H9 (cell line): ENCODE data around the gene TSGA10IP. TPM values are rescaled to one million over a fixed set of nuclear protein-coding genes. Genes with fewer than 3 reads are reported as not detected.

Experiments
- DNase-seq: peaks from one replicate; pipeline ENCODE4 v3.0.0-alpha.2; 2017
- H2AFZ ChIP-seq: one replicate; pipeline ENCODE4 v1.6.1; 2013; ENCODE audit warnings: mild to moderate bottlenecking, low read length, control low read depth, moderate library complexity
- H2AK5ac ChIP-seq: 2 replicates; pipeline ENCODE4 v1.6.1; 2013; ENCODE audit warnings: low read length, control low read depth, mixed read lengths; ENCODE audit not compliant: insufficient read length
- H2BK120ac ChIP-seq: one replicate; pipeline ENCODE4 v1.6.1; 2013; ENCODE audit warnings: low read depth, mild to moderate bottlenecking, low read length, control low read depth, inconsistent platforms; ENCODE audit not compliant: poor library complexity, severe bottlenecking
- H2BK12ac ChIP-seq: 2 replicates; pipeline ENCODE4 v1.6.1; 2013; ENCODE audit warnings: low read length, control low read depth, mixed read lengths, low read depth; ENCODE audit not compliant: insufficient read length
- H2BK15ac ChIP-seq: 2 replicates; pipeline ENCODE4 v1.6.1; 2013; ENCODE audit warnings: low read depth, low read length, control low read depth
- H2BK20ac ChIP-seq: one replicate; pipeline ENCODE4 v1.6.1; 2013; ENCODE audit warnings: low read depth, mild to moderate bottlenecking, low read length, control low read depth, inconsistent platforms; ENCODE audit not compliant: poor library complexity, severe bottlenecking
- H2BK5ac ChIP-seq: 2 replicates; pipeline ENCODE4 v1.6.1; 2013; ENCODE audit warnings: low read length, control low read depth, mixed read lengths; ENCODE audit not compliant: insufficient read length
- H3K14ac ChIP-seq: 2 replicates; pipeline ENCODE4 v1.6.1; 2013; ENCODE audit warnings: low read length, control low read depth; ENCODE audit not compliant: insufficient read depth
- H3K18ac ChIP-seq: 2 replicates; pipeline ENCODE4 v1.6.1; 2013; ENCODE audit warnings: low read depth, mild to moderate bottlenecking, mixed read lengths, low read length, control low read depth; ENCODE audit not compliant: insufficient read length
- H3K23ac ChIP-seq: 2 replicates; pipeline ENCODE4 v1.6.1; 2013; ENCODE audit warnings: low read length, control low read depth, mixed read lengths, low read depth; ENCODE audit not compliant: insufficient read length
- H3K23me2 ChIP-seq: 2 replicates; pipeline ENCODE4 v1.6.1; 2013; ENCODE audit warnings: low read depth, mild to moderate bottlenecking, mixed read lengths, low read length, control low read depth; ENCODE audit not compliant: insufficient read length, poor library complexity, severe bottlenecking
- H3K27ac ChIP-seq: 2 replicates; pipeline ENCODE4 v1.5.1; 2013; ENCODE audit warnings: low read length, control low read depth, mixed read lengths, low read depth; ENCODE audit not compliant: insufficient read length
- H3K27me3 ChIP-seq: 2 replicates; pipeline ENCODE4 v1.6.1; 2013; ENCODE audit warnings: low read length, control low read depth, inconsistent platforms; ENCODE audit not compliant: insufficient read depth
- H3K4ac ChIP-seq: 2 replicates; pipeline ENCODE4 v1.6.1; 2013; ENCODE audit warnings: low read depth, mild to moderate bottlenecking, control low read depth, inconsistent platforms, low read length, moderate library complexity
- H3K4me1 ChIP-seq: 2 replicates; pipeline ENCODE4 v1.6.1; 2013; ENCODE audit warnings: low read length, control low read depth, inconsistent platforms; ENCODE audit not compliant: insufficient read depth
- H3K4me2 ChIP-seq: 2 replicates; pipeline ENCODE4 v1.6.1; 2013; ENCODE audit warnings: low read length, control low read depth, mixed read lengths; ENCODE audit not compliant: insufficient read length, insufficient read depth
- H3K56ac ChIP-seq: 2 replicates; pipeline ENCODE4 v1.6.1; 2013; ENCODE audit warnings: low read depth, mild to moderate bottlenecking, mixed read lengths, low read length, control low read depth; ENCODE audit not compliant: insufficient read length
- H3K79me1 ChIP-seq: 2 replicates; pipeline ENCODE4 v1.6.1; 2013; ENCODE audit warnings: low read depth, mild to moderate bottlenecking, moderate library complexity, low read length, control low read depth, inconsistent platforms; ENCODE audit not compliant: insufficient read depth, poor library complexity, severe bottlenecking
- H3K79me2 ChIP-seq: 2 replicates; pipeline ENCODE4 v1.6.1; 2013; ENCODE audit warnings: low read length, control low read depth, inconsistent platforms; ENCODE audit not compliant: insufficient read depth
- H3K9ac ChIP-seq: 2 replicates; pipeline ENCODE4 v1.6.1; 2013; ENCODE audit warnings: low read length, control low read depth, mixed read lengths; ENCODE audit not compliant: insufficient read length; ENCODE audit errors: extremely low read depth
- H3K9me3 ChIP-seq: one replicate; pipeline ENCODE4 v1.6.1; 2013; ENCODE audit warnings: low read depth, low read length, inconsistent platforms; ENCODE audit not compliant: control insufficient read depth
- H3T11ph ChIP-seq: one replicate; pipeline ENCODE4 v1.6.1; 2013; ENCODE audit warnings: mild to moderate bottlenecking, low read length, control low read depth, inconsistent platforms
- H4K20me1 ChIP-seq: one replicate; pipeline ENCODE4 v1.6.1; 2013; ENCODE audit not compliant: control insufficient read depth, insufficient read length, insufficient read depth
- H4K5ac ChIP-seq: 2 replicates; pipeline ENCODE4 v1.6.1; 2013; ENCODE audit warnings: low read depth, mild to moderate bottlenecking, mixed read lengths, low read length, control low read depth; ENCODE audit not compliant: insufficient read length
- H4K8ac ChIP-seq: replicated peaks from 2 replicates; pipeline ENCODE4 v1.6.1; 2013; ENCODE audit warnings: low read length, control low read depth, mixed read lengths, low read depth; ENCODE audit not compliant: insufficient read length
- H4K91ac ChIP-seq: 2 replicates; pipeline ENCODE4 v1.6.1; 2013; ENCODE audit warnings: low read depth, mild to moderate bottlenecking, moderate library complexity, mixed read lengths, low read length, control low read depth; ENCODE audit not compliant: insufficient read length
- H3K27ac Mint-ChIP-seq, 3 experiments: 2 replicates in 2 of 3; 3 replicates in 1 of 3; pipeline ENCODE4 v1.8.0; 2020 to 2021; ENCODE audit warnings: mixed read lengths in 3 of 3, mild to moderate bottlenecking in 1 of 3, moderate library complexity in 1 of 3
- H3K27me3 Mint-ChIP-seq: 2 replicates; pipeline ENCODE4 v1.8.0; 2021; ENCODE audit warnings: low read depth, mild to moderate bottlenecking, moderate library complexity, mixed read lengths
- H3K36me3 Mint-ChIP-seq, 3 experiments: 2 replicates in 2 of 3; 3 replicates in 1 of 3; pipeline ENCODE4 v1.8.0; 2020 to 2021; ENCODE audit warnings: low read depth in 3 of 3, mixed read lengths in 3 of 3; ENCODE audit not compliant: insufficient read depth in 1 of 3
- H3K4me1 Mint-ChIP-seq, 2 experiments: 2 replicates each; pipeline ENCODE4 v1.8.0; 2020; ENCODE audit warnings: mixed read lengths in 2 of 2
- H3K4me3 Mint-ChIP-seq, 2 experiments: 2 replicates in 1 of 2; 3 replicates in 1 of 2; pipeline ENCODE4 v1.8.0; 2020 to 2021; ENCODE audit warnings: mild to moderate bottlenecking in 2 of 2, mixed read lengths in 2 of 2, moderate library complexity in 1 of 2
- H3K9me3 Mint-ChIP-seq, 2 experiments: 2 replicates in 1 of 2; 3 replicates in 1 of 2; pipeline ENCODE4 v1.8.0; 2020; ENCODE audit warnings: mild to moderate bottlenecking in 2 of 2, mixed read lengths in 2 of 2, moderate library complexity in 1 of 2
- WGBS: extraction: QIAGEN DNeasy Blood & Tissue Kit; methylation state at CpG from one replicate; pipeline ENCODE4 v1.1.7; 2013; ENCODE audit warnings: missing lambda C conversion rate, low lambda C conversion rate, mixed read lengths; ENCODE audit not compliant: insufficient read length; ENCODE audit errors: extremely low coverage; 5-methylcytosine and 5-hydroxymethylcytosine counted together
- total RNA-seq: library from RNA; stranded (reverse); gene quantifications from 2 replicates; pipeline ENCODE4 v1.2.1, GENCODE V29; 2021
- TF ChIP-seq, protein P1 (sequence below): fragments of 200-600 bp; sonication (generic); conservative IDR thresholded peaks from 3 replicates; pipeline ENCODE4 v1.8.0; 2021; ENCODE audit warnings: antibody characterized with exemption, mild to moderate bottlenecking

Gene TSGA10IP
- total RNA-seq, 1 experiment from 2014 or later, result 2.2 TPM

- H3K4me1 ChIP-seq, result peaks cover 11% of the 10 kb centered on the region
- H3K9me3 Mint-ChIP-seq, result no peaks in the 10 kb centered on the region
- no peak overlapping the region for H3K4me3 Mint-ChIP-seq
- H3K4me1 Mint-ChIP-seq, result peaks cover 43 to 52% of the 10 kb centered on the region in 2 experiments
- H4K20me1 ChIP-seq, result no peaks in the 10 kb centered on the region
- peaks cover 8% of the 10 kb centered on the region for H3K23me2 ChIP-seq
- H3K9ac ChIP-seq, result no peak overlapping the region
- no peak overlapping the region for H3K4me2 ChIP-seq
- H2BK5ac ChIP-seq, result no peak overlapping the region
- no peak overlapping the region for H2BK20ac ChIP-seq
- H3K27me3 ChIP-seq, result no peaks in the 10 kb centered on the region
- H3K79me2 ChIP-seq, result no peaks in the 10 kb centered on the region
- DNase-seq, result no peak
- no peak overlapping the region for H3K27ac ChIP-seq
- peaks cover 20% of the 10 kb centered on the region for H3K27me3 Mint-ChIP-seq
- peaks cover 0 to 3% (median 0%) of the 10 kb centered on the region in 3 experiments; a peak in 3 of 7 replicates for H3K36me3 Mint-ChIP-seq
- TF ChIP-seq, protein P1, sequence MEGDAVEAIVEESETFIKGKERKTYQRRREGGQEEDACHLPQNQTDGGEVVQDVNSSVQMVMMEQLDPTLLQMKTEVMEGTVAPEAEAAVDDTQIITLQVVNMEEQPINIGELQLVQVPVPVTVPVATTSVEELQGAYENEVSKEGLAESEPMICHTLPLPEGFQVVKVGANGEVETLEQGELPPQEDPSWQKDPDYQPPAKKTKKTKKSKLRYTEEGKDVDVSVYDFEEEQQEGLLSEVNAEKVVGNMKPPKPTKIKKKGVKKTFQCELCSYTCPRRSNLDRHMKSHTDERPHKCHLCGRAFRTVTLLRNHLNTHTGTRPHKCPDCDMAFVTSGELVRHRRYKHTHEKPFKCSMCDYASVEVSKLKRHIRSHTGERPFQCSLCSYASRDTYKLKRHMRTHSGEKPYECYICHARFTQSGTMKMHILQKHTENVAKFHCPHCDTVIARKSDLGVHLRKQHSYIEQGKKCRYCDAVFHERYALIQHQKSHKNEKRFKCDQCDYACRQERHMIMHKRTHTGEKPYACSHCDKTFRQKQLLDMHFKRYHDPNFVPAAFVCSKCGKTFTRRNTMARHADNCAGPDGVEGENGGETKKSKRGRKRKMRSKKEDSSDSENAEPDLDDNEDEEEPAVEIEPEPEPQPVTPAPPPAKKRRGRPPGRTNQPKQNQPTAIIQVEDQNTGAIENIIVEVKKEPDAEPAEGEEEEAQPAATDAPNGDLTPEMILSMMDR, result no peak
- H3K9me3 ChIP-seq, result no peaks in the 10 kb centered on the region
- H2BK15ac ChIP-seq, result no peak overlapping the region
- no CpG with 5 or more reads among the region's 7 CpGs for WGBS
- H2AFZ ChIP-seq, result no peak overlapping the region
- H2AK5ac ChIP-seq, result no peak overlapping the region
- no peak overlapping the region for H3K23ac ChIP-seq
- no peak overlapping the region for H3K18ac ChIP-seq
- no peak overlapping the region for H2BK120ac ChIP-seq
- no peak overlapping the region for H3K4ac ChIP-seq
- no peak overlapping the region for H3T11ph ChIP-seq
- H3K56ac ChIP-seq, result no peak overlapping the region
- H4K8ac ChIP-seq, result no peak overlapping the region
- no peaks in the 10 kb centered on the region for H3K79me1 ChIP-seq
- no peak overlapping the region for H4K91ac ChIP-seq
- H2BK12ac ChIP-seq, result no peak overlapping the region
- peak overlapping the region in 1 of 3 experiments; percentile 13; a peak in 1 of 7 replicates for H3K27ac Mint-ChIP-seq
- H3K14ac ChIP-seq, result no peak overlapping the region
- no peak overlapping the region for H4K5ac ChIP-seq
Measured at GRCh38 chr11:65942531-65942930, 2.7 kb upstream of the TSGA10IP start.
